ENCODE results near the gene PRICKLE4.
"Not testable (repeated sequence)": the region's sequence is repeated elsewhere in the genome, so short reads cannot be mapped to it uniquely, and the experiment has no call there.

The PRICKLE4 gene

GRCh38 chr6:41787219-41787917 is 6.8 kb downstream of the PRICKLE4 start, which contains the start of gene TOMM6:
Gene TOMM6, plus strand, starts transcription at chr6:41787694. Its CDS starts 4 bp downstream, at chr6:41787698.
- Mint-ChIP-seq H3K9me3 (no peaks in the 10 kb centered on the region), H3K4me1 (peaks cover 17% of the 10 kb centered on the region), H3K27me3 (peaks cover 39% of the 10 kb centered on the region), H3K27ac (peak within 1 kb of the TSS; percentile 97), H3K4me3 (peak within 1 kb of the TSS; percentile 96), H3K36me3 (peaks cover 25% of the 10 kb centered on the region)
- DNase-seq, result peak; percentile 97
- CTCF ChIA-PET, result interaction anchor here (0.7 to 6.7 kb wide), 17 partner anchors 9 to 430 kb away, joined by 3 to 97 read pairs (median 4); partner anchors contain the start of genes BYSL, MED20, MRPS10 and TAF8

- Mint-ChIP-seq H3K27me3 (peaks cover 21% of the 10 kb centered on the region), H3K9me3 (no peaks in the 10 kb centered on the region), H3K27ac (peak overlapping the region; percentile 81), H3K4me3 (peak overlapping the region; percentile 96), H3K4me1 (peaks cover 17% of the 10 kb centered on the region), H3K36me3 (peaks cover 28% of the 10 kb centered on the region)
- DNase-seq, result no peak
- CTCF ChIA-PET, result interaction anchor here (2.7 to 6.7 kb wide), 2 partner anchors 11 to 254 kb away, joined by 9 to 97 read pairs; no protein-coding TSS in a partner anchor
Observed at GRCh38 chr6:41789390-41789724, 8.8 kb downstream of the PRICKLE4 start.

GRCh38 chr6:41790045-41790444 is 9.5 kb downstream of the PRICKLE4 start:
- peaks cover 28% of the 10 kb centered on the region for H3K36me3 Mint-ChIP-seq
- peaks cover 14% of the 10 kb centered on the region for H3K27me3 Mint-ChIP-seq
- H3K4me1 Mint-ChIP-seq, result peaks cover 17% of the 10 kb centered on the region
- H3K9me3 Mint-ChIP-seq, result no peaks in the 10 kb centered on the region
- CTCF ChIA-PET, result interaction anchor here (1.0 to 6.7 kb wide), 3 partner anchors 11 to 254 kb away, joined by 3 to 97 read pairs (median 9); partner anchors contain the start of genes BYSL and MED20
- H3K4me3 Mint-ChIP-seq, result peak overlapping the region; percentile 6
- H3K27ac Mint-ChIP-seq, result no peak overlapping the region
- DNase-seq, result no peak

GRCh38 chr6:41791305-41791704 is 10.7 kb downstream of the PRICKLE4 start:
- no peak overlapping the region for H3K27ac Mint-ChIP-seq
- no peaks in the 10 kb centered on the region for H3K9me3 Mint-ChIP-seq
- peaks cover 2% of the 10 kb centered on the region for H3K27me3 Mint-ChIP-seq
- CTCF ChIA-PET, result interaction anchor here (1.0 to 2.7 kb wide), 2 partner anchors 10 to 130 kb away, joined by 3 to 9 read pairs; partner anchors contain the start of genes BYSL and MED20
- no peak overlapping the region for H3K4me3 Mint-ChIP-seq
- no peak for DNase-seq
- peaks cover 28% of the 10 kb centered on the region for H3K36me3 Mint-ChIP-seq
- peaks cover 15% of the 10 kb centered on the region for H3K4me1 Mint-ChIP-seq

- H3K27ac Mint-ChIP-seq, result no peak overlapping the region
- H3K36me3 Mint-ChIP-seq, result peaks cover 28% of the 10 kb centered on the region
- CTCF ChIA-PET, result interaction anchor here (0.5 to 2.7 kb wide), 3 partner anchors 9 to 252 kb away, joined by 3 to 9 read pairs (median 3); no protein-coding TSS in a partner anchor
- no peak for DNase-seq
- peaks cover 15% of the 10 kb centered on the region for H3K4me1 Mint-ChIP-seq
- H3K9me3 Mint-ChIP-seq, result no peaks in the 10 kb centered on the region
- H3K4me3 Mint-ChIP-seq, result no peak overlapping the region
- no peaks in the 10 kb centered on the region for H3K27me3 Mint-ChIP-seq
Observed at GRCh38 chr6:41791984-41792383, 11.4 kb downstream of the PRICKLE4 start.

- CTCF ChIA-PET, result interaction anchor here (1.1 to 3.8 kb wide), 2 partner anchors 10 kb away, joined by 5 to 13 read pairs; partner anchors contain the start of gene TOMM6
- H3K27ac Mint-ChIP-seq, result no peak overlapping the region
- no peak overlapping the region for H3K4me3 Mint-ChIP-seq
- H3K4me1 Mint-ChIP-seq, result no peaks in the 10 kb centered on the region
- H3K36me3 Mint-ChIP-seq, result peaks cover 9% of the 10 kb centered on the region
- DNase-seq, result no peak
- no peaks in the 10 kb centered on the region for H3K27me3 Mint-ChIP-seq
- no peaks in the 10 kb centered on the region for H3K9me3 Mint-ChIP-seq
Observed at GRCh38 chr6:41796474-41796873, 15.9 kb downstream of the PRICKLE4 start.

- Mint-ChIP-seq H3K4me1 (no peaks in the 10 kb centered on the region), H3K27me3 (no peaks in the 10 kb centered on the region), H3K36me3 (no peaks in the 10 kb centered on the region), H3K9me3 (no peaks in the 10 kb centered on the region), H3K27ac (no peak overlapping the region), H3K4me3 (no peak overlapping the region)
- CTCF ChIA-PET, result interaction anchor here (0.6 to 1.7 kb wide), 3 partner anchors 11 to 306 kb away, joined by 3 to 5 read pairs (median 4); partner anchors contain the start of gene TOMM6
- DNase-seq, result no peak
Observed at GRCh38 chr6:41798901-41799558, 18.4 kb downstream of the PRICKLE4 start.

GRCh38 chr6:41799559-41799911 is 19.0 kb downstream of the PRICKLE4 start:
- no peak for DNase-seq

GRCh38 chr6:41801380-41801779 is 20.8 kb downstream of the PRICKLE4 start:
- H3K27ac Mint-ChIP-seq, result no peak overlapping the region
- no peak for DNase-seq
- no peaks in the 10 kb centered on the region for H3K36me3 Mint-ChIP-seq
- CTCF ChIA-PET, result interaction anchor here (0.6 to 2.2 kb wide), 7 partner anchors 11 to 269 kb away, joined by 3 to 12 read pairs (median 7); no protein-coding TSS in a partner anchor
- no peaks in the 10 kb centered on the region for H3K27me3 Mint-ChIP-seq
- no peak overlapping the region for H3K4me3 Mint-ChIP-seq
- no peaks in the 10 kb centered on the region for H3K9me3 Mint-ChIP-seq
- H3K4me1 Mint-ChIP-seq, result no peaks in the 10 kb centered on the region

More at GRCh38 chr6:41799559-41799911, 19.0 kb downstream of the PRICKLE4 start:
- H3K9me3 Mint-ChIP-seq, result no peaks in the 10 kb centered on the region
- no peaks in the 10 kb centered on the region for H3K27me3 Mint-ChIP-seq
- H3K4me1 Mint-ChIP-seq, result no peaks in the 10 kb centered on the region
- CTCF ChIA-PET, result interaction anchor here (0.6 to 1.7 kb wide), 3 partner anchors 12 to 305 kb away, joined by 3 to 5 read pairs (median 4); partner anchors contain the start of gene TOMM6
- no peak overlapping the region for H3K27ac Mint-ChIP-seq
- no peak overlapping the region for H3K4me3 Mint-ChIP-seq
- no peaks in the 10 kb centered on the region for H3K36me3 Mint-ChIP-seq

GRCh38 chr6:41805830-41806774 is 25.5 kb downstream of the PRICKLE4 start:
- H3K9me3 Mint-ChIP-seq, result no peaks in the 10 kb centered on the region
- H3K27me3 Mint-ChIP-seq, result no peaks in the 10 kb centered on the region
- no peak overlapping the region for H3K27ac Mint-ChIP-seq
- no peak for DNase-seq
- no peaks in the 10 kb centered on the region for H3K4me1 Mint-ChIP-seq
- H3K4me3 Mint-ChIP-seq, result no peak overlapping the region
- H3K36me3 Mint-ChIP-seq, result no peaks in the 10 kb centered on the region
- CTCF ChIA-PET, result interaction anchor here (0.9 to 1.1 kb wide), 2 partner anchors 9 to 238 kb away, joined by 3 to 5 read pairs; no protein-coding TSS in a partner anchor

GRCh38 chr6:41811095-41811494 is 30.5 kb downstream of the PRICKLE4 start:
- Mint-ChIP-seq H3K27ac (no peak overlapping the region), H3K4me1 (peaks cover under 1% of the 10 kb centered on the region), H3K9me3 (no peaks in the 10 kb centered on the region), H3K4me3 (no peak overlapping the region), H3K27me3 (peaks cover 4% of the 10 kb centered on the region), H3K36me3 (no peaks in the 10 kb centered on the region)
- CTCF ChIA-PET, result no interaction called here
- no peak for DNase-seq

GRCh38 chr6:41811946-41812345 is 31.4 kb downstream of the PRICKLE4 start:
- H3K9me3 Mint-ChIP-seq, CTCF ChIA-PET, H3K27ac Mint-ChIP-seq: not testable (repeated sequence)

GRCh38 chr6:41813469-41813868 is 32.9 kb downstream of the PRICKLE4 start:
- CTCF ChIA-PET, result interaction anchor here (1.3 kb wide), 1 partner anchor 13 kb away, joined by 4 read pairs; no protein-coding TSS in a partner anchor
- no peak overlapping the region for H3K4me3 Mint-ChIP-seq

More at GRCh38 chr6:41811946-41812345, 31.4 kb downstream of the PRICKLE4 start:
- not testable (repeated sequence) for H3K27me3 Mint-ChIP-seq, H3K4me1 Mint-ChIP-seq, H3K36me3 Mint-ChIP-seq, DNase-seq, H3K4me3 Mint-ChIP-seq

More at GRCh38 chr6:41813469-41813868, 32.9 kb downstream of the PRICKLE4 start:
- Mint-ChIP-seq H3K27me3 (peaks cover 4% of the 10 kb centered on the region), H3K4me1 (peaks cover 3% of the 10 kb centered on the region), H3K27ac (no peak overlapping the region), H3K9me3 (no peaks in the 10 kb centered on the region), H3K36me3 (no peaks in the 10 kb centered on the region)
- DNase-seq, result no peak

All from activated naive CD4-positive, alpha-beta T cell treated with anti-CD3 and anti-CD28 coated beads, Interleukin-2, amount 10 ng/mL, durations not matched to agents 7 days and 5 days (primary cell).